H9 (cell line): ENCODE data around the gene CHAF1A. TPM values are rescaled to one million over a fixed set of nuclear protein-coding genes. Genes with fewer than 3 reads are reported as not detected.

ENCODE experiments used
- DNase-seq: peaks from one replicate; pipeline ENCODE4 v3.0.0-alpha.2; 2017
- H2AFZ ChIP-seq: one replicate; pipeline ENCODE4 v1.6.1; 2013; ENCODE audit warnings: mild to moderate bottlenecking, low read length, control low read depth, moderate library complexity
- H2AK5ac ChIP-seq: 2 replicates; pipeline ENCODE4 v1.6.1; 2013; ENCODE audit warnings: low read length, control low read depth, mixed read lengths; ENCODE audit not compliant: insufficient read length
- H2BK120ac ChIP-seq: one replicate; pipeline ENCODE4 v1.6.1; 2013; ENCODE audit warnings: low read depth, mild to moderate bottlenecking, low read length, control low read depth, inconsistent platforms; ENCODE audit not compliant: poor library complexity, severe bottlenecking
- H2BK12ac ChIP-seq: 2 replicates; pipeline ENCODE4 v1.6.1; 2013; ENCODE audit warnings: low read length, control low read depth, mixed read lengths, low read depth; ENCODE audit not compliant: insufficient read length
- H2BK15ac ChIP-seq: 2 replicates; pipeline ENCODE4 v1.6.1; 2013; ENCODE audit warnings: low read depth, low read length, control low read depth
- H2BK20ac ChIP-seq: one replicate; pipeline ENCODE4 v1.6.1; 2013; ENCODE audit warnings: low read depth, mild to moderate bottlenecking, low read length, control low read depth, inconsistent platforms; ENCODE audit not compliant: poor library complexity, severe bottlenecking
- H2BK5ac ChIP-seq: 2 replicates; pipeline ENCODE4 v1.6.1; 2013; ENCODE audit warnings: low read length, control low read depth, mixed read lengths; ENCODE audit not compliant: insufficient read length
- H3K14ac ChIP-seq: 2 replicates; pipeline ENCODE4 v1.6.1; 2013; ENCODE audit warnings: low read length, control low read depth; ENCODE audit not compliant: insufficient read depth
- H3K18ac ChIP-seq: 2 replicates; pipeline ENCODE4 v1.6.1; 2013; ENCODE audit warnings: low read depth, mild to moderate bottlenecking, mixed read lengths, low read length, control low read depth; ENCODE audit not compliant: insufficient read length
- H3K23ac ChIP-seq: 2 replicates; pipeline ENCODE4 v1.6.1; 2013; ENCODE audit warnings: low read length, control low read depth, mixed read lengths, low read depth; ENCODE audit not compliant: insufficient read length
- H3K23me2 ChIP-seq: 2 replicates; pipeline ENCODE4 v1.6.1; 2013; ENCODE audit warnings: low read depth, mild to moderate bottlenecking, mixed read lengths, low read length, control low read depth; ENCODE audit not compliant: insufficient read length, poor library complexity, severe bottlenecking
- H3K27ac ChIP-seq: 2 replicates; pipeline ENCODE4 v1.5.1; 2013; ENCODE audit warnings: low read length, control low read depth, mixed read lengths, low read depth; ENCODE audit not compliant: insufficient read length
- H3K27me3 ChIP-seq: 2 replicates; pipeline ENCODE4 v1.6.1; 2013; ENCODE audit warnings: low read length, control low read depth, inconsistent platforms; ENCODE audit not compliant: insufficient read depth
- H3K4ac ChIP-seq: 2 replicates; pipeline ENCODE4 v1.6.1; 2013; ENCODE audit warnings: low read depth, mild to moderate bottlenecking, control low read depth, inconsistent platforms, low read length, moderate library complexity
- H3K4me1 ChIP-seq: 2 replicates; pipeline ENCODE4 v1.6.1; 2013; ENCODE audit warnings: low read length, control low read depth, inconsistent platforms; ENCODE audit not compliant: insufficient read depth
- H3K4me2 ChIP-seq: 2 replicates; pipeline ENCODE4 v1.6.1; 2013; ENCODE audit warnings: low read length, control low read depth, mixed read lengths; ENCODE audit not compliant: insufficient read length, insufficient read depth
- H3K56ac ChIP-seq: 2 replicates; pipeline ENCODE4 v1.6.1; 2013; ENCODE audit warnings: low read depth, mild to moderate bottlenecking, mixed read lengths, low read length, control low read depth; ENCODE audit not compliant: insufficient read length
- H3K79me1 ChIP-seq: 2 replicates; pipeline ENCODE4 v1.6.1; 2013; ENCODE audit warnings: low read depth, mild to moderate bottlenecking, moderate library complexity, low read length, control low read depth, inconsistent platforms; ENCODE audit not compliant: insufficient read depth, poor library complexity, severe bottlenecking
- H3K79me2 ChIP-seq: 2 replicates; pipeline ENCODE4 v1.6.1; 2013; ENCODE audit warnings: low read length, control low read depth, inconsistent platforms; ENCODE audit not compliant: insufficient read depth
- H3K9ac ChIP-seq: 2 replicates; pipeline ENCODE4 v1.6.1; 2013; ENCODE audit warnings: low read length, control low read depth, mixed read lengths; ENCODE audit not compliant: insufficient read length; ENCODE audit errors: extremely low read depth
- H3K9me3 ChIP-seq: one replicate; pipeline ENCODE4 v1.6.1; 2013; ENCODE audit warnings: low read depth, low read length, inconsistent platforms; ENCODE audit not compliant: control insufficient read depth
- H3T11ph ChIP-seq: one replicate; pipeline ENCODE4 v1.6.1; 2013; ENCODE audit warnings: mild to moderate bottlenecking, low read length, control low read depth, inconsistent platforms
- H4K20me1 ChIP-seq: one replicate; pipeline ENCODE4 v1.6.1; 2013; ENCODE audit not compliant: control insufficient read depth, insufficient read length, insufficient read depth
- H4K5ac ChIP-seq: 2 replicates; pipeline ENCODE4 v1.6.1; 2013; ENCODE audit warnings: low read depth, mild to moderate bottlenecking, mixed read lengths, low read length, control low read depth; ENCODE audit not compliant: insufficient read length
- H4K8ac ChIP-seq: replicated peaks from 2 replicates; pipeline ENCODE4 v1.6.1; 2013; ENCODE audit warnings: low read length, control low read depth, mixed read lengths, low read depth; ENCODE audit not compliant: insufficient read length
- H4K91ac ChIP-seq: 2 replicates; pipeline ENCODE4 v1.6.1; 2013; ENCODE audit warnings: low read depth, mild to moderate bottlenecking, moderate library complexity, mixed read lengths, low read length, control low read depth; ENCODE audit not compliant: insufficient read length
- H3K27ac Mint-ChIP-seq, 3 experiments: 2 replicates in 2 of 3; 3 replicates in 1 of 3; pipeline ENCODE4 v1.8.0; 2020 to 2021; ENCODE audit warnings: mixed read lengths in 3 of 3, mild to moderate bottlenecking in 1 of 3, moderate library complexity in 1 of 3
- H3K27me3 Mint-ChIP-seq: 2 replicates; pipeline ENCODE4 v1.8.0; 2021; ENCODE audit warnings: low read depth, mild to moderate bottlenecking, moderate library complexity, mixed read lengths
- H3K36me3 Mint-ChIP-seq, 3 experiments: 2 replicates in 2 of 3; 3 replicates in 1 of 3; pipeline ENCODE4 v1.8.0; 2020 to 2021; ENCODE audit warnings: low read depth in 3 of 3, mixed read lengths in 3 of 3; ENCODE audit not compliant: insufficient read depth in 1 of 3
- H3K4me1 Mint-ChIP-seq, 2 experiments: 2 replicates each; pipeline ENCODE4 v1.8.0; 2020; ENCODE audit warnings: mixed read lengths in 2 of 2
- H3K4me3 Mint-ChIP-seq, 2 experiments: 2 replicates in 1 of 2; 3 replicates in 1 of 2; pipeline ENCODE4 v1.8.0; 2020 to 2021; ENCODE audit warnings: mild to moderate bottlenecking in 2 of 2, mixed read lengths in 2 of 2, moderate library complexity in 1 of 2
- H3K9me3 Mint-ChIP-seq, 2 experiments: 2 replicates in 1 of 2; 3 replicates in 1 of 2; pipeline ENCODE4 v1.8.0; 2020; ENCODE audit warnings: mild to moderate bottlenecking in 2 of 2, mixed read lengths in 2 of 2, moderate library complexity in 1 of 2
- WGBS: extraction: QIAGEN DNeasy Blood & Tissue Kit; methylation state at CpG from one replicate; pipeline ENCODE4 v1.1.7; 2013; ENCODE audit warnings: missing lambda C conversion rate, low lambda C conversion rate, mixed read lengths; ENCODE audit not compliant: insufficient read length; ENCODE audit errors: extremely low coverage; 5-methylcytosine and 5-hydroxymethylcytosine counted together
- total RNA-seq: library from RNA; stranded (reverse); gene quantifications from 2 replicates; pipeline ENCODE4 v1.2.1, GENCODE V29; 2021
- TF ChIP-seq, protein P1 (sequence below): fragments of 200-600 bp; sonication (generic); conservative IDR thresholded peaks from 3 replicates; pipeline ENCODE4 v1.8.0; 2021; ENCODE audit warnings: antibody characterized with exemption, mild to moderate bottlenecking

CHAF1A gene
- total RNA-seq, 1 experiment from 2014 or later: 143 TPM

GRCh38 chr19:4370418-4371041 is 31.9 kb upstream of the CHAF1A start:
- no peaks in the 10 kb centered on the region; the same call in 1 of the 2 replicates for H3K79me2 ChIP-seq
- H3K27me3 Mint-ChIP-seq: peaks cover 4% of the 10 kb centered on the region; the same call in 1 of the 2 replicates
- no peaks in the 10 kb centered on the region for H4K20me1 ChIP-seq
- no peak for DNase-seq
- H2BK15ac ChIP-seq: no peak overlapping the region
- H2AFZ ChIP-seq: no peak overlapping the region
- WGBS: no CpG with 5 or more reads among the region's 15 CpGs
- H3K18ac ChIP-seq: no peak overlapping the region
- no peak overlapping the region for H2BK20ac ChIP-seq
- no peak overlapping the region for H3K27ac ChIP-seq
- H3K36me3 Mint-ChIP-seq: peaks cover 3 to 10% (median 8%) of the 10 kb centered on the region in 3 experiments; a peak in 4 of 7 replicates
- H3K79me1 ChIP-seq: peaks cover 4% of the 10 kb centered on the region
- no peak overlapping the region for H4K5ac ChIP-seq
- no peak overlapping the region for H3K23ac ChIP-seq
- H2BK5ac ChIP-seq: no peak overlapping the region
- no peak overlapping the region for H4K8ac ChIP-seq
- H3K27me3 ChIP-seq: no peaks in the 10 kb centered on the region
- no peak overlapping the region for H3K4ac ChIP-seq
- H3K9ac ChIP-seq: no peak overlapping the region
- H3K4me1 ChIP-seq: peaks cover under 1% of the 10 kb centered on the region; the same call in 1 of the 2 replicates
- H3K56ac ChIP-seq: no peak overlapping the region
- no peaks in the 10 kb centered on the region for H3K9me3 ChIP-seq
- H2BK120ac ChIP-seq: no peak overlapping the region
- H4K91ac ChIP-seq: no peak overlapping the region
- H2AK5ac ChIP-seq: no peak overlapping the region
- no peaks in the 10 kb centered on the region for H3K9me3 Mint-ChIP-seq
- H3T11ph ChIP-seq: no peak overlapping the region
- H3K23me2 ChIP-seq: no peaks in the 10 kb centered on the region
- H3K27ac Mint-ChIP-seq: peak overlapping the region in 2 of 3 experiments; percentile 31 to 39; a peak in 1 of 7 replicates
- H2BK12ac ChIP-seq: no peak overlapping the region
- no peak overlapping the region for H3K4me3 Mint-ChIP-seq
- H3K14ac ChIP-seq: no peak overlapping the region
- TF ChIP-seq, protein P1, sequence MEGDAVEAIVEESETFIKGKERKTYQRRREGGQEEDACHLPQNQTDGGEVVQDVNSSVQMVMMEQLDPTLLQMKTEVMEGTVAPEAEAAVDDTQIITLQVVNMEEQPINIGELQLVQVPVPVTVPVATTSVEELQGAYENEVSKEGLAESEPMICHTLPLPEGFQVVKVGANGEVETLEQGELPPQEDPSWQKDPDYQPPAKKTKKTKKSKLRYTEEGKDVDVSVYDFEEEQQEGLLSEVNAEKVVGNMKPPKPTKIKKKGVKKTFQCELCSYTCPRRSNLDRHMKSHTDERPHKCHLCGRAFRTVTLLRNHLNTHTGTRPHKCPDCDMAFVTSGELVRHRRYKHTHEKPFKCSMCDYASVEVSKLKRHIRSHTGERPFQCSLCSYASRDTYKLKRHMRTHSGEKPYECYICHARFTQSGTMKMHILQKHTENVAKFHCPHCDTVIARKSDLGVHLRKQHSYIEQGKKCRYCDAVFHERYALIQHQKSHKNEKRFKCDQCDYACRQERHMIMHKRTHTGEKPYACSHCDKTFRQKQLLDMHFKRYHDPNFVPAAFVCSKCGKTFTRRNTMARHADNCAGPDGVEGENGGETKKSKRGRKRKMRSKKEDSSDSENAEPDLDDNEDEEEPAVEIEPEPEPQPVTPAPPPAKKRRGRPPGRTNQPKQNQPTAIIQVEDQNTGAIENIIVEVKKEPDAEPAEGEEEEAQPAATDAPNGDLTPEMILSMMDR: no peak
- peaks cover 18 to 30% of the 10 kb centered on the region in 2 experiments for H3K4me1 Mint-ChIP-seq
- no peak overlapping the region for H3K4me2 ChIP-seq
